HUDEP-2 (cell line): ENCODE results near the gene SLX4.

Experiments
- DNase-seq, 76 experiments: peaks; one replicate each; lab custom pipeline; 2025; ENCODE audit not compliant: unreplicated experiment in 76 of 76; lab: John Stamatoyannopoulos, UW

The SLX4 gene

DNA sequence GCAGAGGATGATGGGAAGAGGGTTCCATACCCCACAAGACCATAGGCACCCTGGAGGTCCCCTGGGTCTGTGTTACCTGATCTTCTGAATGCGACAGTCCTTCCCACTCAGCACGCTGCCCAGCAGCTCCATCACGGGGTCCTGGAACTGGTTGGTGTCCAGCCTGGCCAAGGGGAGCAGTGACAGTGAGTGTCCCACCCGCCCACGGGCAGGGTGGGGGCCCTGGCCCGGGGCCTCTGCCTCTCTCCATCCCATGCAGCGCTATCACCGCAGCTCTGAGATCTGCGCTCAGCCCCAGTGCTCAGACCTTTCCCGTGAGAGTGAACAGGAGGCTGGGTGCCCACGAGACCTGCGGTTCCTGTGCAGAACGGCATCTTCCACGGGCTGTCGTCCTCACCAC is 49.8 kb downstream of the SLX4 start:
- DNase-seq = no peak

DNA sequence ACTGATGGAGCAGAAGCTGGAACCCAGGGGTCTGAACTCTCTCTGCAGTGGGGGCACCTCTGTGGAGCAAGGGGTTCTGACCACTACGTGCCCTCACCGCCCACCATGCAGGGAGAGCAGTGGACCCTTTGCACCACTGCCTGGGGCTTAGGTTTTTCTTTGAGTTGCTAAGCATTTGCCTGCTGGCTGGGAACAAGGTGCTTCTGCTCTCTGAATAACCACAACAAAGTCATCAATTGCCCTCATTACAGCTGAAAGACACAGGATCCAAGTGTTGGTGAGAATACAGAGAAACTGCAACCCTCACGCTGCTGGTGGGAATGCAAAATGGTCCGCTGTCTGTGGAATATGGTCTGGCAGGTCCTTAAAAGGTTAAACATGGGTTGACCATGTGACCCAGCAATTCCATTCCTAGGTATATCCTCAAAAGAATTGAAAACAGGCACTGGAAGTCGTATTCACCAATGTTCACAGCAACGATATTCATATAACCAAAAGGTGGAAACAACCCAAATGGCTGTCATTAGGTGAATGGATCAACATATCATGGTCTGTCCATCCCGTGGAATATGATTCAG is 57.0 kb downstream of the SLX4 start:
- no peak for DNase-seq

DNA sequence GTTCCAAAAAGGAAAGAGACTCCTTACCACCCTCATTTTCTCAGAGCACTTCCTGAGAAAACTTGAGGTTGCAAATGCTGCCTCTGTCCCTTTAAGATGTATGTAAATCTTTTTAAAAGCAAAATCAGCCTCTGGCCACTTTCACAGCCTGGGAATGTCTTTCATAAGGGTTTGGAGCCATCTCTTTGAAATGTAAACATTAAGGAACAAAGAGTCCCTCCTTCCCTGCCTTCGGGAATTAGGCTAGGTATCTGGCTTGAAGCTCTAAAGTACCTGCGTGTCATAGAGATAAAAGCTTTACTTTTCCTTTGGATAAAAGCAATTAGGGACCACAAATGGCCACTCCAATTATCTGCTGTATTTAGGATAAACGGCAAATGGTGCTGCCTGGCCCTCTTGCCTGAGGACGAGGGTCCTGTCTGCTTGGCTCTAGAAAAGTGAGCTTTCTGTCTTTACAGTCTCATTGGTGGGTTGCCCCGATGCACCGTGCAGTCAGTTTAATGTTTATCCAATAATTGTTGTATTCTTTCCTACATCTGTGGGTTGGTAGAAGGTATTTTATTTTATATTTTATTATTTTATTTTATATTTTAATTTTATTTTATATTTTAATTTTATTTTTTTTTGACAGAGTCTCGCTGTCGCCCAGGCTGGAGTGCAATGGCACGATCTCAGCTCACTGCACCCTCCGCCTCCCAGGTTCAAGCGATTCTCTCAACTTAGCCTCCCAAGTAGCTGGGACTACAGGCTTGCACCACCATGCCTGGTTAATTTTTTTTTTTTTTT is 58.1 kb downstream of the SLX4 start:
- DNase-seq = no peak

DNA sequence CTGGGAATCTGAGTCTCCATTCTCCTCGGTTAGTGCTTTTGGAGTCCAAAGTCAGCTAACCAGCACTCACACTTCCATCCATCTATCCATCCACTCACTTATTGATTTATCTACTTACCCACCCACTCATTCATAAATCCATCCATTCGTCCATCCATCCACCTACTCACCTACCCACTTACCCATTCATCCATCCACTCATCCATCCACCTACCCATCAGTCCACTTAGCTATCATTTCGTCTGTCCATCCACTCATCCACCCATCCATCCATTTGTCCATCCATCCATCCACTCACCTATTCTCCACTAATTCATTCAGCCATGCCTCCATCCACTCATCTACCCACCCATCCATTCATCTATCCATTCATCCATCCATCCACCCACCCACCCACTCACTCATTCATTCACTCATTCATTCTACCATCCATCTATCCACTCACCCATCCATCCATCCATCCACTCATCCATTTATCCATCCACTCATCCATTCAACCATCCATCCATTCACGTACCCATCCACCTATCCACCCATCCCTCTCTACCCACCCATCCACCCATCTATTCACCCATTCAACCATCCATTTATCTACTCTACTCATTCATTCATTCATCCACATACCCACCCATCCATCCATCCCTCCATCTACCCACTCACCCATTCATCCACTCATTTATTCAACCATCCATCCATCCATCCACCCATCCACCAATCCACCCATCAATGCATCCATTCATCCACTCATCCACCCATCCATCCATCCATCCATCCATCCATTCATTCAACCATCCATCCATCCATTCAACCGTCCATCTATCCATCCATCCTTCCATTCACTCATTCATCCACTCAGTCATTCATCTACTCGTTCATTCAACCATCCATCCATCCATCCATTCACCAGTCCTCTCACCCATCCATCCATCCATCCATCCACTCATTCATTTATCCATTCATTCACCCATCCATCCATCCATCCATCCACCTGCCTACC is 60.3 kb downstream of the SLX4 start:
- DNase-seq = no peak

DNA sequence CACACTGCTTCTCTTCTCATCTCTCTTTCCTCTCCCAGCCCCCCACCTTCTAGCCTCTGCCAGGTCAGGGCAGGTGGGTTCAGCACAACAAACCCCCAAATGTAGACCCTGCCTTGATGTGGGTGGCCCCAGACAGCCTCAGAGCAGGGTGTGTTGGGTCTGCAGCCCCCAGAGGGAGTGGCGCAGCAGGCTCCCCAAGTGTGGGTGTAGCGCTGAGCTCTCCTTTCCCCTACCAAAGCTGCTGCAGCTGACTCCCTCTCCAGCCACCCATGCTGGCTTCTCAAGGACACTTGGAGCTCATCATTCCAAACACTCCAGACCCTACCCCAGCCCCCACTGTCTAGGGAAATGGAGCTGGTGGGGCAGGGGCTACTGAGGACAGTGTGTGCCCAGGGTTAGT is 61.5 kb downstream of the SLX4 start:
- no peak for DNase-seq

DNA sequence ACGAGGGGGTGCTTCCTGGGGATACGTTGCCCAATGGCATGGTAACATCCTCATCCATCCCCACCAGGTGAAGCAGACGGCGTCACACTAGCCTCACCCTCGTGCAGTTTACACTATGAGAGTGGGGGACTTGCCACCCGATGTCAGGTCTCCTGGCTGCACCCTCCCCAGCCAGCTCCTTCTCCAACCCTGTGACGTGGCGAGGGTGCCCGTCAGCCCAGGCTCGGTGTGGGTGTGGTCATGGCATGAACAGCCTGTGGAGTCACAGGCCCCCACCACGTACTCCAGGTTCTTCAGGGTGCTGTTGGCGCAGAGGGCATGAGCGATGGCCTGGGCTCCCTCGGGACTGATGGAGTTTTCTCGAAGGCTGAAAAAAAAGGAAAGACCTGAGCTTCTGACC is 62.5 kb downstream of the SLX4 start:
- DNase-seq = no peak

DNA sequence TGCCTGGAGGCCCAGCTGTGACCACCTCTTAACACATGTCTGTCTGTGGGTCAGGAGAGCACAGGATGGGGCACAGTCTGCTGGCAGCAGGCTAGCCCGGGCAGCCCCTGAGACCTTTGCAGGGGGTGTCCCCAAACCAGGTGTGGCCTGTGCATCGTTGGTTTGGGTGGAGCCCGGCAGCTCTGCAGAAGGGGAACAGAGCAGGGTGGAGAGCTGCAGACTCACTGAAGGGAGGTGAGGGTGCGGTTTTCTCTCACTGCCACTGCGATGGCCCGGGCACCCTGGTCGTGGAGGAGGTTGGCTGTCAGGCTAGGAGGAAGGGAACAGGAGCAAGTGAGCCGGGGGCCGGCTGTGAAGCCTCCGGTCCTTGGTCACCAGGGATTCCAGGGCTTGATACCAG is 63.0 kb downstream of the SLX4 start:
- no peak for DNase-seq

DNA sequence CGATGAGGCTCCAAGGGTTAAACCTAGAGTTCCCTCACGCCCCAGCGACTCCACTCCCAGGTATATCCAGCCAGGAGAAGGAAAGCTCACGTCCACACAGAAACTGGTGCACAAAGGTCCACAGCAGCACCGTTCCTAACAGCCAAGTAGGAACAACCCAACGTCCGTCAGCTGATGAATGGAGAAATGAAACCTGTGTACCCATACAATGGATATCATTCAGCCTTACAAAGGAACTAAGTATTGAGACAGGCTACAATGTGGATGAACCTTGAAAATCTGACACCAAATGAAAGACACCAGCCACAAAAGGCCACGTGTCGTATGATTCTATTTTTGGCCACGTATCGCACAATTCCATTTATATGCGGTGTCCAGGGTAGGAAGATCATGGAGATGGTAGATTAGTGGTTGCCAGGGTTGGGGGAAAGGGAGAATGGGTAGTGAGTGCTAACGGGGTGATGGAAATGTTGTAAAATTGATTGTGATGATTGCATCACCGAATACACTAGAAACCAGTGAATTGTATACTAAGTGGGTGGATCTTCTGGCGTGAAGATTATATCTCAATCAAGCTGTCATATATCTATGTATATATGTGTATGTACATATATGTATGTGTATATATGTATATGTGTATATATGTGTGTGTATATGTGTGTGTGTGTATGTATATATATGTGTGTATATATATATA is 64.3 kb downstream of the SLX4 start:
- DNase-seq = no peak

DNA sequence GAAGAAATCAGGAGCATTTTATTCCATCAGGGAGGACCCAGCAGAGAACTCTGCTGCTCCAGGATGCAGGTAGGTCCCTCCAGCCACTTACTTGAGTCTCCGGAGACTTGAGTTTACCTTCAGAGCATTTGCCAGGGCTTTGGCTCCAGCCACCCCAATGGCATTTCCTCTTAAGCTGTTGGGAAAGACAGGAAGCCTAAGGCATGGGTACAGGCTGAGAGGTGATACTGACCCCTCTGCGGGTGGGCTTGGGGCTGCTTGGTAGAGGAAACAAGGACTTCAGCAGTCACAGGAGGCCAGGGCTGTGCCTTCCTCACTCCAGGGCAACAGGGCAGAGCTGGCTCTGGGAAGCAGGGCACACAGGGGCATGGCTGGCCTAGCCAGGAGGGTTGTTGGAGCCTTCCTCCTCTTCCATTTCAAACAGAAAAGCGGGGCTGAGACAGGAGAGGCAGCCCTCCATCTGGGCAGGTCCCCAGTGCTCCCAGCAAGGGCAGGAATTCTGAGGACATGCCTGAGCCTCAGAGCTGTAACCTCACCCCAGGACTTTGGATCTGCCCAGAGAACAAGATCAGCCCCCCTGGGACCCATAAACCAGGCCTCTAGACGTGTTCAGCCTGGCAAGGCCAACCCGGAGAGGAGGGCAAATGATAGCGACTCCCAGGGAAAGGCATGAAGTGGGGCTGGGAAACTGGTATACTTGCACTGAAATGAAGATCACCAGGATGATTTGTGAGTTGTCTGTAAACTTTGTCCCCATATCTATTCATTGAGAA is 68.6 kb downstream of the SLX4 start:
- DNase-seq = no peak

DNA sequence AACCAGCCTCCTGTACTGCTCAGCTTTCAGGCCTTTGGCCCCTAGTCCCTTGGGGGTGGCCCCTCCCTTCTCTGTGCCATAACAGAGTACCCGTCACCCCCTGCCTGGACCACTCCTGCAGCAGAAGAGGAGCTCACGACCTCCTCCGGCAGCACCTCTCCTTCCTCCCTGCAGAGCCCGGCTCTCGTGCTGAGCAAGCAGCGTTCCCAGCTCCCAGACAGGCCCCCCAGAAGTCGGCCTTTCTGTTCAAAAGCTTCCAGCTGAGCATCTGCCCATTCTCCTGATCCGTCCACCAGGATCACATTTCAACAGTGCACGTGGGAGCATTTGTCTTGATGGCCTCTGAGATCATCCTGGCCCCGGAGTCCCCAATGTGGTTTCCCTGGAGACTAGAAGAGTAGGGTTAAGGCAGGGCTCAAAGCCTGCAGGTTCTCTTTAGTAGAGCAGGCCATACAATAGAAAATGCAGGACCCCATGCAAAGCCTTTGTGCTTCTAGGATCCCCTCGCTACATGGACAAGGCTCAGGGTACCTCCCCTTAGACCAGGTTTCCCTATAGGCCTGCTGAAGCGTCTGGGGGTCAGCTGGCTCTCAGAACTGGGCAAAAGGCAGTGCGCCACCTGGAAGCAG is 69.8 kb downstream of the SLX4 start:
- no peak for DNase-seq

DNA sequence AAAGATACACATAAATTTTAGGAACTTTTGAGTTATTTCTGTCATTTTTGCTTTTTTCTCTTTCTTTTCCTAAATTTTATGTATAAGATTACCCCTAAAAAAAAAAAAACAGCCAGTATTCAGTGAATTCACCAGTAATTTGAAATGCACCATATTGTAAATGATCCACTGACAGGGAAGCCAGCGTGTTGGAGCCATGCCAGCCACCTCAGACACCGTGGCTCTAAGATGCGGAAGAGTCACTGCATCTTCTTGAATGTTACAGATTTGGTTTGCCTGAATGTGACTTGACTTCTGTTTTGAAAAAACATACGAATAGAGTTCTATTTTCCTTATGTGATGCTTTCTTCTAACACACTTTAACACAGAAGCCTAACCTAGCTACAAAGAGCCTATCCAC is 73.2 kb downstream of the SLX4 start:
- no peak for DNase-seq

DNA sequence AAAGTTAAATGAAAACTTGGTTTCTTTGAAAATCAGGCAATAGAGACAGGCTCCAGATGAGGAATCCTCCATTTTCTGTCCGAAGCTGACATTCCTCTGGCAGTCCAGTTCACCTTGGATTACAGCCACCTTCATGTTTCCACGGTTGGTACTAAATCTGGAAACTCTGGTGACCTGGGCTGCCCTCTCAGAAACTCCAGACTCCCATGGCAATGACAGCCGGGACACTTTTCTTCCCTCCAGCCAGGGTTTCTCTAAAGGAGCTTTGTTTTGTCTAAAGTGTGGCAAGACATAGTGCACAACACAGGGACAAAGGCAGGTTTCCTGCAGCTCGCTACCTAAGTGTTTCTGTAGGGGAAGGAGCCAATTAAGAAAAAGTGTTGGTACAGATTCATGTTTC is 74.6 kb downstream of the SLX4 start:
- DNase-seq = no peak

DNA sequence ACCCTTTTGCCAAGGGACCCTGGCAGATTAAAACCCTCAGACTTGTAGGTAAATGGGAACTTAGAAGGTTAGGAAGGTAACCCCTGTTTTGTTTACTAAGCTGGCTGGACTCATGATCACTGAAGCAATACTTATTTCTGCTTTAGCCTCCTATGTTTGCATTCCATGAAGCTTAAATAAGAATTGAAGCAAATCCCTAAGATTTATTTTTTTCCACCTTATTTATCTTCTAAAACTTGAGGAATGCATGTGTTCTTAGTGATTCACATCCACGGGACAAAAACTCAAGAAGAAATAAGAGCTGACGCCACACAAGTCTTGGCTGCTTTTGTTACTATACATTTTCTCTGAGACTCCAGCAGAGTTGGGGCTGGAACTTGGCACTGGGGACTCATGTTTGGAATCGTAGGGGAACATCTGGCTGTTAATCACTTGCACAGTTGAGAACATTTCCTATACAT is 75.1 kb downstream of the SLX4 start:
- no peak for DNase-seq

DNA sequence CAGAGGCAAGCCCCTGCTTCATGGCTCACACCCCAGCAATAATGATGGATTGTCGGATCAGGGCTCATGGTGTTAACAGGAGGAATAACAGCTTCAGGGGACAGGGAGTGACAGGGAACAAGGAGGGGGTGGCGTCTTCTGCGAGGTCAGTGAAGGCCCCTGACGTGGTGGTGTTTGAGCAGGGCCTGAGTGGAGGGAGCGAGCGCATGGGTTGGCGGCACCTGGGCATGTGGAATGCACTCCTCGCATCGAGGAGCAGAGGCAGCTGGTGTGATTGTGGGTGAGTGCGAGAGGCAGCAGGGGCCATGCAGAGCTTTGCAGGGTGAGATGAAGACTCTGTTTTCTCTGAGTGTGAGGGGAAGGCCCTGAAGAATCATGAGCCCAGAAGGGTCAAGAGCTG is 77.3 kb downstream of the SLX4 start:
- no peak for DNase-seq

DNA sequence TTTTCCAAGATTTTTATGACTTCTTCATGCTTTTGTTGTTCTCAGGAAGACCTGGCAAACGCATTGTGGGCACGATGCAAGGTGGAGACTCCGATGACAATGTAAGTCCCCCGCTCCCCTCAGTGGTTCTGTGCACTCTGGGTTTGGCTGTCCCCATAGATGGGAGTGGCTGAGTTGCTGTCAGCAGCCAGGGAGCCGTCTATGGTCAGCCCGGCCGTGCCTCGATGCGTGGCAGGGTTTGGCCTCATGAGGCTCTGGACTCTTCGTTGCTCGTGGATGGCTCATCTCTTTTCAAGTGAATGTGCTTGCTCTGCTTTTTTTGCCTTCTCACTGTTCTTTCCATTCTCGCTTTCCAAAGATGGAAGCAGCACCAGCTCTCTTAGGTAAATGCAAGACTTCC is 78.7 kb downstream of the SLX4 start:
- no peak for DNase-seq
